IPS-18c (cell line): Measurements from ENCODE around the gene ARHGEF12.
A peak's percentile ranks its signal among the peaks of the same experiment; 100 is the strongest.

Experiments
- H3K4me3 ChIP-seq: 2 replicates; pipeline ENCODE4 v1.7.0; 2013; ENCODE audit warnings: low read depth, mild to moderate bottlenecking, low read length, moderate library complexity; ENCODE audit not compliant: insufficient read depth
- H3K9me3 ChIP-seq: one replicate; pipeline ENCODE4 v1.6.1; 2013; ENCODE audit warnings: mild to moderate bottlenecking, low read length, moderate library complexity; ENCODE audit not compliant: control insufficient read depth, insufficient read depth

ARHGEF12 gene

GRCh38 chr11:120335908-120336640, at the start of gene ARHGEF12:
Gene ARHGEF12, plus strand, starts transcription at chr11:120336413. Its CDS starts 831 bp downstream, at chr11:120337244.
- Histone ChIP-seq H3K9me3 (no peaks in the 10 kb centered on the region), H3K4me3 (peak within 1 kb of the TSS; percentile 88)

DNA sequence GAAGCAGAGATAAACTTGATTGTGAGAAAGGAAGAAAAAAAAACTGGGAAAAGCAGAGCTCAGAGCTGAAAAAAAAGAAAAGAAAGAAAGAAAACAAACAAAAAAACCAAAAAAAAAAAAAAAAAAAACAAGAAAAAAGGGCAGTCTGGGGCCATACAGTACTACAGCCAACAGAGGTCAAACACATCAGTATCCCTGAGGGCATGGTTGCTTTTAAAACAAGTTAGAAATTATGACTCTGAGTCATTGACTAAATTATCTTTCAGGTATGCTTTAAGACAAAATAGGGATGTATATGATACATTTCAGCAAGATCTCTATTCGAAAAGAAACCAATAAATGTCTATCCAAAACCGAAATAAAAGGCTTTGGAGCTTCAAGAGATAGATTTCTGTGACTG, 48.2 kb upstream of the ARHGEF12 start:
- no peak overlapping the region for H3K4me3 ChIP-seq
- H3K9me3 ChIP-seq, result no peaks in the 10 kb centered on the region

DNA sequence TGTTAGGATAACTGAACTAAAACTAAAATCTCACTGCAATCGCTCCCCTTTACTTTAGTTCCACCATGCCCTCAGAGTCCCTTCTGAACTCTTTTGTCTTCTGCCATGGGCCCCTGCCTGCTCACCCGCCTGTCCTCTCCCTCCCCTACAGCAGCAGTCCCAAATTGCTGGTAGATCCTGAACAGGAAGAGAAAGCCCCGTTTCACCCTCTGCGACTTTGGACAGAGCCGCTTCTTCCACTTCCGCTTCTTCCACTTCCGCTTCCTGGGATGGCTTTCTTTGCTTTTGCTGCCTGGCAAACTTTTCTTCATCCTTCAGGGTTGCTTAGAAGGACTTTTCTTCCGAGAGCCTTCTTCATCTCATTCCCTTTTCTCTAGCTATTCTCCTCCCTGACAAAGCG, 46.8 kb upstream of the ARHGEF12 start:
- no peak overlapping the region for H3K4me3 ChIP-seq

GRCh38 chr11:120290956-120291355, 45.3 kb upstream of the ARHGEF12 start:
- no peaks in the 10 kb centered on the region for H3K9me3 ChIP-seq
- no peak overlapping the region for H3K4me3 ChIP-seq

More for the DNA sequence above, 46.8 kb upstream of the ARHGEF12 start:
- no peaks in the 10 kb centered on the region for H3K9me3 ChIP-seq

DNA sequence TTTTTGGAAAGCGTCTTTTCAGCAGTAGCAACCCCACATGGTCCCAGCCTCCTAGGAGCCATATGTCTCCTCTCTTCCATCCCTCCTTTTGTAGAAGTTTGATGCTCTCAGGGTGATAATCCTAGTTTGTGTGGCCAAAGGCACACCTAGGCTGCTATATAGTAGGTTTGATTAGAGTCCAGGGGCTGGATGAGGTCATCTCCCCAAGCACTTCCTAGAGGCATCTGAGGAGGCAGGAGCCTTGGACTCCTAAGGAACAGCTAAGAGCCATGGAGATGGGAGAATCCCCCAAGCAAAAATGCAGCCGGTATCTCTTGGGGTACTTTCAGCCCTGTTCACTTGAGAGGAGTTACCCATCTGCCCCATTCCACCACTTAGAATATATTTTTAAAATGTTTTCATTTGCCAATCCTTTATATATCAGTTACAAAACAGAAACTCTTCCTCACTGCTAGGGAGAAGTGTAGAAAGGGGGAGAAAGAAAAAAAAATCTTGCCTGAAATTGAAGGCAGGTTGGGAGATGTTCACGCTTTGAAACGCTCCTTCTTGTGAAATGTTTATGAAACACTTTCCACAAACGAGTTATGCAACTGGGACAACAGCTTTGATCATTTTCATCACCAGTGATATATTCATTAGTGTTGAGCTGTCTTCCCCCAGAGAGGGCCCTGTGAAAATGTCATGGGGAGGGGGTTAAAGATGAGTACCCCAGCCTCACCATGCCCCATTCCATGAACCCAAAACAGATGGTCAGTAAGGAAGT, 43.0 kb upstream of the ARHGEF12 start:
- no peaks in the 10 kb centered on the region for H3K9me3 ChIP-seq
- no peak overlapping the region for H3K4me3 ChIP-seq

GRCh38 chr11:120294096-120294495, 42.1 kb upstream of the ARHGEF12 start:
- Histone ChIP-seq H3K9me3 (no peaks in the 10 kb centered on the region), H3K4me3 (no peak overlapping the region)

GRCh38 chr11:120295099-120295498, 41.1 kb upstream of the ARHGEF12 start:
- Histone ChIP-seq H3K4me3 (no peak overlapping the region), H3K9me3 (no peaks in the 10 kb centered on the region)

GRCh38 chr11:120296554-120296953, 39.7 kb upstream of the ARHGEF12 start:
- Histone ChIP-seq H3K4me3 (no peak overlapping the region), H3K9me3 (no peaks in the 10 kb centered on the region)

GRCh38 chr11:120298461-120298860, 37.8 kb upstream of the ARHGEF12 start:
- H3K4me3 ChIP-seq, result no peak overlapping the region
- H3K9me3 ChIP-seq, result no peaks in the 10 kb centered on the region

GRCh38 chr11:120302001-120302805, 34.0 kb upstream of the ARHGEF12 start:
- no peak overlapping the region for H3K4me3 ChIP-seq
- H3K9me3 ChIP-seq, result no peaks in the 10 kb centered on the region

GRCh38 chr11:120303004-120303637, 33.1 kb upstream of the ARHGEF12 start:
- Histone ChIP-seq H3K9me3 (no peaks in the 10 kb centered on the region), H3K4me3 (no peak overlapping the region)

DNA sequence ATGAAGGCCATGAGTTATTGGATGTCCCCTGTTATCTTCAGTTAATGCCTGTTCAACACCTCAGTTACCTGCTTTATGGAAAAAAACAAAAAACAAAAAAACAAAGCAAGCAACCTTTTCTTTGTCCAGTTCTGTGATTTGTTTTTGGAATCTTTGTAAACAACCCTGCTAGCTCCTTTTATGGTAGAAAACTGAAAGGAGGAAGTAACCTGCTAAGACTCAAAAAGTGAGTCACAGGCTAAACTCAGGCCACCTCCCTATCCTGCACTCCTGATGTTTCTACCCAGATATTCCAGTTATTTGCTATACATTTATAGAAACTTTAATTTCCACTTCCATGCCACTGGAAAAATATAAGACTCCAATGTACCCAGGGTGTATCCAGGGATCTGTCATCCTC, 31.7 kb upstream of the ARHGEF12 start:
- no peaks in the 10 kb centered on the region for H3K9me3 ChIP-seq
- H3K4me3 ChIP-seq, result no peak overlapping the region

- H3K4me3 ChIP-seq, result no peak overlapping the region
- no peaks in the 10 kb centered on the region for H3K9me3 ChIP-seq
These were observed 30.9 kb upstream of the ARHGEF12 start for GRCh38 chr11:120305286-120305685.

- Histone ChIP-seq H3K4me3 (no peak overlapping the region), H3K9me3 (no peaks in the 10 kb centered on the region)
These were observed 29.5 kb upstream of the ARHGEF12 start for GRCh38 chr11:120306519-120307242.

DNA sequence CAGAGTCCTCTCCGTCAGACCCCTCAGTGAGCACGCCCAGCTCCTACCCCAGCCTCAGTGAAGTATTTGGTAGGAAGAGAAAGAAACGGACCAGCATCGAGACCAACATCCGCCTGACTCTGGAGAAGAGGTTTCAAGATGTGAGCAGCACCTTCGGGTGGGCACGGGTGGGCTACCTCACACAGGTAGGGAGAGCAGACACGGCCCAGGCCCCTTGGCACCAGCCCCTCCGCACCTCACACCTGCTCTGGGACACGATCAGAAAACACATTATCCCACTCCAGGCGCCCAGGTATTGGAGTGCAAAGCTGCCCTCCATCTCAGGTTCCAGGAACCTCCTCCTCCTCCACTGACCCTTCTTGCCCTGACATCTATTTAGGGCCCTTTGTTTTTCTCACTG, 28.7 kb upstream of the ARHGEF12 start:
- no peak overlapping the region for H3K4me3 ChIP-seq
- H3K9me3 ChIP-seq, result no peaks in the 10 kb centered on the region

DNA sequence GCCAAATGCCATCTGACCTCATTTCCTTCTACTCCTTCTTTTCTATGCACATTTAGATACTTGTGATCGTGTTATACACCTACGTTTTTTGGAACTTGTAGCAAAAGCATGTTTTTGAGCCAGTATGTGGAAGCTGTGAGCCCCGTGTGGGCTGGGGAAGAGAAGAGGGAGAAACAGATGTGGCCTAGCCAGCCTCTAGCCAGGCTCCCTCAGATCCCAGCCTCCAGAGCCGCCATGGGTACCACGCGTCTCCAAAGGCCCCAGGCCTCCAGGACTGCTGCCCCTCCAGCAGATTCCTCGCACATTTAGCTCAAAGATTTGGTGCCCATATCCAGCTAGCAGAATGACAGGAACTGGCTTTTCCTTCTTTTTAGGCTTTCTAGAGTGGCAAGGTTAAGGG, 28.1 kb upstream of the ARHGEF12 start:
- H3K4me3 ChIP-seq, result no peak overlapping the region
- no peaks in the 10 kb centered on the region for H3K9me3 ChIP-seq

DNA sequence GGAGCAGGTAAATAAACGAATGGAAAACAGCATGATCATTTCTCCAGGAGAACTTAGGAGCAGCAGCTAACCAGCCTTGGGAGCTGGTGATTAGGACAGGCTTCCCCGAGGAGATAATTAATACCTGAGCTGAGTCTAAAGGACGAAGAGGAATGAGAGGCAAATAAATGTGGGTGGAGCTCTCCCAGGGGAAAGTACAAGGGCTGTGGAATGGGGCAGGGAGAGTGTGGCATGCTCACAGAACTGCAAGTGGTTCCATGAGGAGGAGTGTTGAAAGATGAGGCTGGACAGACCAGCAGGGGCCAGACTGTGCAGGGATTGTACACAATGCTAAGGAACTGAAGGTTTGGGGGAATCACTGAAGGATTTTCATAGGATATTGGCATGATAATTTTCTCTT, 25.3 kb upstream of the ARHGEF12 start:
- no peak overlapping the region for H3K4me3 ChIP-seq

More for the DNA sequence above, 25.3 kb upstream of the ARHGEF12 start:
- no peaks in the 10 kb centered on the region for H3K9me3 ChIP-seq
